ENCODE results near the gene ASTE1. TPM values are rescaled to one million over a fixed set of nuclear protein-coding genes. Genes with fewer than 3 reads are reported as not detected.
A peak's percentile ranks its signal among the peaks of the same experiment; 100 is the strongest.

Gene ASTE1
- total and polyA plus RNA-seq, 9 of the 15 experiments (the other 6 are each of a cell fraction or from before 2014, with no cell fraction given): 3.5 to 12.1 (median 6.9) TPM

DNA sequence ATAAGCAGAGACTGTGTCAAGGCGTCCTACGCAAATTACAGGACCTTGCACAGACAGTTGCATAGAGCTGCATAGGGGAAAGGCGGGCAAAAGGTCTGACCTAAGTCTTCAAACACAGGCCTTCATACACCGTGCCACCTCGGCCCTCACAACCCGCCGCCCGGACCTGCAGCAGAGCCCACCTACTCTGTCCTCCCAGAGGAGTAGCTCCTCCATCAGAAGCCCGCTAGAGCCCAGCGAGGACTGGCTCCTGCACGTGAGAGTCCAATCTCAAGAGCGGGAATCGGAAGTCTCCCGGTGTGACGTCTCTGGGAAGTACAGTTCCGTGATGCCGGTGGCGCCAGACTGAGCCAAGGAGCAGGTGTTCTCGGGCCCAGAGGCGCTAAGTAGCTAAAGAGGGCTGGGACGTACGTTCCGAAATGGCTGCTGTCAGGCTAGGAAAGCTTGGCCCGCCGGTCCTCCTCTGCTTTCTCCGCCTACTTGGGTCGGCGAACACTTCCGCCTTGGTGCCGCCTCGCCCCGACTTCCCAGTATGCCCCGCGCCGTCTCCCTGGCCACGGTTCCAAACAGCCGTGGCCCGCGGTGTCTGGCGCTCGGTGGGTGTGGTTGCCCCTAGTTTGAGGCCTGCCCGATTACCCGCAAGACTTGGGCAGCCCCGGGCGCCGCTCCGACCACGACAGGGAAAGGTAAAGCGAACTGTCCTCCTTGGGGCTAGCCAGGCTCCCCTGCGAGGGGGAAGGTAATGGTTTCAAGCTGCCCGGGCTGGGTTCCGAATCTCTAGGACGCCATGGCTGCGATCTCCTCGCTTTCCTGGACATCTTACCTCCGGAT, at the start of gene ASTE1, which contains the start of gene NEK11 (continued):
- TF ChIP-seq ATF7 (IDR thresholded peaks at IDR 0.05): peak; percentile 66; the same call in 1 of the 2 replicates
- TF ChIP-seq SMARCE1 (IDR thresholded peaks at IDR 0.05): peak; percentile 36; the same call in 1 of the 2 replicates
- TF ChIP-seq MTA3 (IDR thresholded peaks at IDR 0.05; ENCODE audit: borderline replicate concordance): peak; percentile 53; the same call in 1 of the 2 replicates
- TF ChIP-seq KAT8 (IDR thresholded peaks at IDR 0.05; ENCODE audit: low read depth): 0 out of 2 replicates have a peak, but pooled peaks have one; percentile 56
- peak; percentile 41 to 62 for TF ChIP-seq NRF1 (conservative IDR thresholded peaks at IDR 0.05 in 1 of 2, IDR thresholded peaks at IDR 0.05 in 1 of 2)
- no peak for TF ChIP-seq ZNF263 (CRISPR knock-in tag; IDR thresholded peaks at IDR 0.05; ENCODE audit: borderline replicate concordance)
- TF ChIP-seq TAF9B (IDR thresholded peaks at IDR 0.05; ENCODE audit: partially characterized antibody): peak; percentile 12
- TF ChIP-seq, protein P1, sequence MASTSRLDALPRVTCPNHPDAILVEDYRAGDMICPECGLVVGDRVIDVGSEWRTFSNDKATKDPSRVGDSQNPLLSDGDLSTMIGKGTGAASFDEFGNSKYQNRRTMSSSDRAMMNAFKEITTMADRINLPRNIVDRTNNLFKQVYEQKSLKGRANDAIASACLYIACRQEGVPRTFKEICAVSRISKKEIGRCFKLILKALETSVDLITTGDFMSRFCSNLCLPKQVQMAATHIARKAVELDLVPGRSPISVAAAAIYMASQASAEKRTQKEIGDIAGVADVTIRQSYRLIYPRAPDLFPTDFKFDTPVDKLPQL (IDR thresholded peaks at IDR 0.05; ENCODE audit: extremely low read depth, insufficient read length): peak; percentile 12
- TF ChIP-seq ZNF589 (CRISPR knock-in tag; IDR thresholded peaks at IDR 0.05; ENCODE audit: low read depth): peak; percentile 45; the same call in 1 of the 2 replicates
- TF ChIP-seq SIX5 (IDR thresholded peaks at IDR 0.05; ENCODE audit: borderline replicate concordance in 1 of 2, insufficient read depth in 1 of 2, low read depth in 1 of 2, low read length in 2 of 2): peak in 1 of 2 experiments; percentile 17; a peak in 2 of 4 replicates
- 0 out of 2 replicates have a peak, but pooled peaks have one; percentile 24 for TF ChIP-seq ZBTB1 (CRISPR knock-in tag; IDR thresholded peaks at IDR 0.05; ENCODE audit: borderline replicate concordance, low read depth)
- peak; percentile 56 for TF ChIP-seq PHF20 (IDR thresholded peaks at IDR 0.05; ENCODE audit: partially characterized antibody)
- 0 out of 2 replicates have a peak, but pooled peaks have one; percentile 29 for TF ChIP-seq KLF13 (tag; IDR thresholded peaks at IDR 0.05; ENCODE audit: borderline replicate concordance, low read depth)
- TF ChIP-seq, protein P2, sequence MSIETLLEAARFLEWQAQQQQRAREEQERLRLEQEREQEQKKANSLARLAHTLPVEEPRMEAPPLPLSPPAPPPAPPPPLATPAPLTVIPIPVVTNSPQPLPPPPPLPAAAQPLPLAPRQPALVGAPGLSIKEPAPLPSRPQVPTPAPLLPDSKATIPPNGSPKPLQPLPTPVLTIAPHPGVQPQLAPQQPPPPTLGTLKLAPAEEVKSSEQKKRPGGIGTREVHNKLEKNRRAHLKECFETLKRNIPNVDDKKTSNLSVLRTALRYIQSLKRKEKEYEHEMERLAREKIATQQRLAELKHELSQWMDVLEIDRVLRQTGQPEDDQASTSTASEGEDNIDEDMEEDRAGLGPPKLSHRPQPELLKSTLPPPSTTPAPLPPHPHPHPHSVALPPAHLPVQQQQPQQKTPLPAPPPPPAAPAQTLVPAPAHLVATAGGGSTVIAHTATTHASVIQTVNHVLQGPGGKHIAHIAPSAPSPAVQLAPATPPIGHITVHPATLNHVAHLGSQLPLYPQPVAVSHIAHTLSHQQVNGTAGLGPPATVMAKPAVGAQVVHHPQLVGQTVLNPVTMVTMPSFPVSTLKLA (conservative IDR thresholded peaks at IDR 0.05): peak; percentile 33 to 68; a peak in 1 of 4 replicates
- TF ChIP-seq ZFX (CRISPR knock-in tag; IDR thresholded peaks at IDR 0.05): peak; percentile 93

Data from K562 (cell line).